ENCODE measurements around the gene MOBP. TPM values are rescaled to one million over a fixed set of nuclear protein-coding genes. Genes with fewer than 3 reads are reported as not detected.

Gene MOBP
- total RNA-seq, 1 experiment from 2014 or later = not detected

- Histone ChIP-seq H3K27me3 (ENCODE audit: insufficient read depth, low read length) (peaks cover 23% of the 10 kb centered on the region), H4K20me1 (ENCODE audit: insufficient read depth) (no peaks in the 10 kb centered on the region), H3K4me3 (replicated peaks in 1 of 2; ENCODE audit: low read depth in 1 of 2, low read length in 2 of 2) (no peak overlapping the region), H3K4me2 (ENCODE audit: low read length) (no peak overlapping the region), H3K9me2 (ENCODE audit: insufficient read depth) (no peaks in the 10 kb centered on the region), H3K27ac (ENCODE audit: low read depth, low read length) (no peak overlapping the region), H3K9ac (ENCODE audit: low read length) (no peak overlapping the region), H3K9me3 (ENCODE audit: control insufficient read depth in 1 of 2, insufficient read depth in 1 of 2, low read depth in 1 of 2, low read length in 2 of 2) (no peaks in the 10 kb centered on the region), H2AFZ (ENCODE audit: low read depth, low read length, poor library complexity, severe bottlenecking) (no peak overlapping the region), H3K79me2 (ENCODE audit: insufficient read depth, low read length) (no peaks in the 10 kb centered on the region), H3K4me1 (ENCODE audit: control insufficient read depth in 1 of 2, insufficient read depth in 2 of 2, low read length in 2 of 2) (peaks cover 0 to 10% of the 10 kb centered on the region in 2 experiments; a peak in 1 of 4 replicates), H3K36me3 (ENCODE audit: control insufficient read depth in 1 of 2, insufficient read depth in 2 of 2, low read length in 2 of 2) (no peaks in the 10 kb centered on the region)
- RAD21 ChIA-PET (ENCODE audit: low non-redundant PET in 1 of 2, low total read pairs in 2 of 2, uncharacterized antibody in 2 of 2, unreplicated experiment in 2 of 2) = no interaction called here
- DNase-seq (ENCODE audit: low read depth, low spot score) (no peak), ATAC-seq (no peak)
- TF ChIP-seq EZH2 (IDR thresholded peaks at IDR 0.05) (no peak), TCF7L2 (IDR thresholded peaks at IDR 0.05; ENCODE audit: borderline replicate concordance, extremely low read depth, insufficient read depth, insufficient read length) (no peak), RAD21 (IDR thresholded peaks at IDR 0.05; ENCODE audit: low read depth) (no peak), FOSL1 (IDR thresholded peaks at IDR 0.05; ENCODE audit: low read depth) (no peak), SRF (IDR thresholded peaks at IDR 0.05; ENCODE audit: low read depth) (no peak), POLR2AphosphoS5 (IDR thresholded peaks at IDR 0.05; ENCODE audit: low read depth, low read length) (no peak), ATF3 (IDR thresholded peaks at IDR 0.05) (no peak), ELF1 (IDR thresholded peaks at IDR 0.05; ENCODE audit: borderline replicate concordance, low read depth) (no peak), ZNF274 (IDR thresholded peaks at IDR 0.05; ENCODE audit: low read depth, low read length) (no peak)
- BruUV-seq (replicated peaks) = no TSS peak
- CTCF ChIA-PET = no interaction called here
- POLR2A ChIA-PET = no interaction called here
- intact Hi-C loops (cut with micrococcal nuclease) = no loop called here
Observed at GRCh38 chr3:39502838-39503145, 35.3 kb downstream of the MOBP start.

GRCh38 chr3:39505866-39506742, 38.6 kb downstream of the MOBP start:
- DNase-seq (ENCODE audit: low read depth, low spot score) = no peak
- Histone ChIP-seq H2AFZ (ENCODE audit: low read depth, low read length, poor library complexity, severe bottlenecking) (no peak overlapping the region), H3K27me3 (ENCODE audit: insufficient read depth, low read length) (peaks cover 2% of the 10 kb centered on the region; the same call in 1 of the 2 replicates), H3K4me1 (ENCODE audit: control insufficient read depth in 1 of 2, insufficient read depth in 2 of 2, low read length in 2 of 2) (no peaks in the 10 kb centered on the region), H3K27ac (ENCODE audit: low read depth, low read length) (no peak overlapping the region), H4K20me1 (ENCODE audit: insufficient read depth) (no peaks in the 10 kb centered on the region), H3K79me2 (ENCODE audit: insufficient read depth, low read length) (no peaks in the 10 kb centered on the region), H3K9ac (ENCODE audit: low read length) (no peak overlapping the region), H3K9me2 (ENCODE audit: insufficient read depth) (no peaks in the 10 kb centered on the region), H3K9me3 (ENCODE audit: control insufficient read depth in 1 of 2, insufficient read depth in 1 of 2, low read depth in 1 of 2, low read length in 2 of 2) (no peaks in the 10 kb centered on the region), H3K36me3 (ENCODE audit: control insufficient read depth in 1 of 2, insufficient read depth in 2 of 2, low read length in 2 of 2) (no peaks in the 10 kb centered on the region), H3K4me3 (replicated peaks in 1 of 2; ENCODE audit: low read depth in 1 of 2, low read length in 2 of 2) (no peak overlapping the region), H3K4me2 (ENCODE audit: low read length) (no peak overlapping the region)
- ChIA-PET POLR2A (no interaction called here), RAD21 (ENCODE audit: low non-redundant PET in 1 of 2, low total read pairs in 2 of 2, uncharacterized antibody in 2 of 2, unreplicated experiment in 2 of 2) (no interaction called here), CTCF (no interaction called here)
- no peak for ATAC-seq
- BruUV-seq (replicated peaks) = no TSS peak
- TF ChIP-seq CBX3 (IDR thresholded peaks at IDR 0.05; ENCODE audit: low read depth) (no peak), SP1 (IDR thresholded peaks at IDR 0.05; ENCODE audit: low read depth) (no peak), EZH2phosphoT487 (IDR thresholded peaks at IDR 0.05; ENCODE audit: borderline replicate concordance) (no peak), CEBPB (IDR thresholded peaks at IDR 0.05; ENCODE audit: low read depth) (no peak), ZBTB33 (IDR thresholded peaks at IDR 0.05; ENCODE audit: extremely low read depth, insufficient replicate concordance, low read length) (no peak)
- intact Hi-C loops (cut with micrococcal nuclease) = no loop called here
